GM12878 (cell line): ENCODE results near the gene VASP. TPM values are rescaled to one million over a fixed set of nuclear protein-coding genes. Genes with fewer than 3 reads are reported as not detected.

Source experiments
- ATAC-seq: fragments of 200-7000 bp; cut with Tn5 transposase; 3 replicates; pipeline ENCODE4 v1.9.1; 2020; ENCODE audit warnings: mild to moderate bottlenecking, moderate library complexity
- BruUV-seq: library from RNA; stranded (reverse); fragments of 400-500 nt; replicated peaks from 2 replicates; lab custom pipeline; 2021; lab: Mats Ljungman, UMichigan
- CTCF ChIA-PET: fragments of 300-600 bp; sonication (Branson Sonifier 250); formaldehyde crosslinking; extraction: SDS; loops from one replicate; lab custom pipeline; 2021; ENCODE audit warnings: inconsistent platforms; lab: Yijun Ruan, JAX
- POLR2A ChIA-PET: fragments of 350-600 bp; formaldehyde crosslinking; extraction: SDS; loops from one replicate; lab custom pipeline; 2021; ENCODE audit warnings: inconsistent platforms; lab: Charles Lee
- RAD21 ChIA-PET: fragments of 300-600 bp; sonication (Branson Sonifier 250); formaldehyde crosslinking; loops from one replicate; lab custom pipeline; 2023; ENCODE audit warnings: antibody characterized with exemption; ENCODE audit not compliant: unreplicated experiment; lab: Charles Lee
- SMC1A ChIA-PET: fragments of 300-600 bp; sonication (Branson Sonifier 250); formaldehyde crosslinking; loops from one replicate; lab custom pipeline; 2023; ENCODE audit not compliant: unreplicated experiment, uncharacterized antibody; lab: Charles Lee
- DNase-seq: peaks from one replicate; pipeline ENCODE4 v3.0.0-alpha.2; 2011; ENCODE audit warnings: low read depth, low spot score
- FAIRE-seq: peaks from 3 replicates; lab custom pipeline; 2011; peaks lifted over from hg19 to GRCh38; lab: Jason Lieb, UNC
- H2AFZ ChIP-seq: 2 replicates; pipeline ENCODE4 v1.6.0; 2011; ENCODE audit warnings: low read depth, low read length, control low read depth; ENCODE audit not compliant: control insufficient read depth
- H3K27ac ChIP-seq: 2 replicates; pipeline ENCODE4 v1.5.1; 2011; ENCODE audit warnings: control low read depth; ENCODE audit not compliant: control insufficient read depth, insufficient read depth
- H3K27me3 ChIP-seq, 2 experiments: replicated peaks in 1 of 2; 2 replicates each; pipeline versions ENCODE4 v1.6.0 to v1.6.1; 2011; ENCODE audit warnings: low read length in 1 of 2; ENCODE audit not compliant: control insufficient read depth in 2 of 2, insufficient read depth in 2 of 2
- H3K36me3 ChIP-seq, 2 experiments: 2 replicates each; pipeline ENCODE4 v1.5.1; 2011; ENCODE audit warnings: low read length in 1 of 2; ENCODE audit not compliant: control insufficient read depth in 2 of 2, insufficient read depth in 2 of 2
- H3K4me1 ChIP-seq: 2 replicates; pipeline ENCODE4 v1.6.1; 2011; ENCODE audit warnings: mild to moderate bottlenecking, low read length, moderate library complexity, mixed read lengths; ENCODE audit not compliant: control insufficient read depth, insufficient read depth
- H3K4me2 ChIP-seq: 2 replicates; pipeline ENCODE4 v1.6.0; 2011; ENCODE audit warnings: control low read depth; ENCODE audit not compliant: control insufficient read depth, insufficient read depth
- H3K4me3 ChIP-seq: fragments of 200-600 bp; sonication (generic); 2 replicates; pipeline ENCODE4 v1.5.1; 2016
- H3K79me2 ChIP-seq: 2 replicates; pipeline ENCODE4 v1.6.0; 2011; ENCODE audit warnings: low read length; ENCODE audit not compliant: control insufficient read depth, insufficient read depth
- H3K9ac ChIP-seq: 2 replicates; pipeline ENCODE4 v1.8.0; 2011; ENCODE audit warnings: low read length, control low read depth, mixed read lengths; ENCODE audit not compliant: control insufficient read depth, insufficient read depth
- H3K9me3 ChIP-seq: replicated peaks from 3 replicates; pipeline ENCODE4 v1.5.1; 2011; ENCODE audit warnings: mild to moderate bottlenecking, low read length; ENCODE audit not compliant: control insufficient read depth, insufficient read depth
- H4K20me1 ChIP-seq: 2 replicates; pipeline ENCODE4 v1.6.0; 2011; ENCODE audit not compliant: control insufficient read depth, insufficient read depth
- IKZF2 ChIP-seq, 2 experiments: fragments of 450-650 bp; IDR thresholded peaks; 2 replicates each; pipeline ENCODE4 v1.6.1; 2017; ENCODE audit warnings: mild to moderate bottlenecking in 2 of 2, moderate library complexity in 2 of 2
- REST ChIP-seq: IDR thresholded peaks from 2 replicates; pipeline ENCODE4 v1.6.1; 2012; ENCODE audit warnings: mild to moderate bottlenecking, low read depth, low read length
- YBX1 ChIP-seq: fragments of 450-650 bp; IDR thresholded peaks from 2 replicates; pipeline ENCODE4 v1.6.1; 2016; ENCODE audit warnings: antibody characterized with exemption
- ZBTB40 ChIP-seq: fragments of 450-650 bp; IDR thresholded peaks from 2 replicates; pipeline ENCODE4 v1.6.1; 2016; ENCODE audit warnings: mild to moderate bottlenecking, moderate library complexity, borderline replicate concordance
- WGBS: methylation state at CpG from one replicate; pipeline ENCODE4 v1.1.6; 2016; ENCODE audit warnings: low lambda C conversion rate; ENCODE audit not compliant: insufficient replicate concordance, insufficient coverage; ENCODE audit errors: missing lambda C conversion rate; 5-methylcytosine and 5-hydroxymethylcytosine counted together
- in situ Hi-C: fragments of 300-500 bp; cut with MboI; formaldehyde crosslinking; loops from 9 replicates; pipeline ENCODE4 v1.14.3; 2018; ENCODE audit warnings: mixed read lengths
- intact Hi-C: fragments of 100-400 bp; cut with micrococcal nuclease; formaldehyde crosslinking; loops from one replicate; pipeline ENCODE4 v1.14.2; 2022; ENCODE audit not compliant: unreplicated experiment
- polyA plus RNA-seq, 11 experiments: library from polyadenylated mRNA; depleted of rRNA in 4 of 11; unstranded in 6 of 11; stranded (reverse) in 5 of 11; fragments of >200 nt; fragmentation: Nextera tagmentation in 4 of 11; fragmentation: Illumina TruSeq in 1 of 11; extraction: Ambion mirVana in 4 of 11; extraction: Trizol in 1 of 11; gene quantifications; 1 replicate in 1 of 11; 2 replicates in 10 of 11; pipeline versions ENCODE4 v1.2.1 to v1.2.3, GENCODE V29; 2011 to 2016; ENCODE audit warnings: inconsistent platforms in 2 of 11, missing spikeins in 2 of 11, low read depth in 1 of 11
- total RNA-seq, 4 experiments: library from RNA; depleted of rRNA in 3 of 4; stranded (reverse); fragments of >200 nt in 3 of 4; fragmentation: Illumina TruSeq in 1 of 4; extraction: Trizol in 1 of 4; gene quantifications; 2 replicates each; pipeline versions ENCODE4 v1.2.1 to v1.2.3, GENCODE V29; 2013 to 2021

Gene VASP
- total and polyA plus RNA-seq, 10 of the 15 experiments (the other 5 are each of a cell fraction or from before 2014, with no cell fraction given): 19.5 to 298 (median 84.8) TPM

GRCh38 chr19:45517238-45517637 is 10.0 kb downstream of the VASP start:
- Histone ChIP-seq H3K9ac (no peak overlapping the region), H3K4me1 (peaks cover 33% of the 10 kb centered on the region), H3K79me2 (peaks cover 44% of the 10 kb centered on the region), H3K9me3 (no peaks in the 10 kb centered on the region), H3K27ac (no peak overlapping the region), H3K27me3 (no peaks in the 10 kb centered on the region), H3K4me3 (no peak overlapping the region), H4K20me1 (no peaks in the 10 kb centered on the region), H3K4me2 (no peak overlapping the region), H2AFZ (no peak overlapping the region), H3K36me3 (peaks cover 15 to 29% of the 10 kb centered on the region in 2 experiments)
- no peak for DNase-seq
- intact Hi-C loops: no loop called here
- ChIA-PET CTCF (interaction anchor here (2.6 kb wide), 1 partner anchor 124 kb away, joined by 18 read pairs; no protein-coding TSS in a partner anchor), RAD21 (no interaction called here), SMC1A (interaction anchor here (2.9 kb wide), 1 partner anchor 124 kb away, joined by 8 read pairs; no protein-coding TSS in a partner anchor), POLR2A (interaction anchor here (0.6 kb wide), 2 partner anchors 19 to 249 kb away, joined by 5 read pairs; no protein-coding TSS in a partner anchor)
- no peak for FAIRE-seq
- in situ Hi-C loops: no loop called here
- BruUV-seq: no TSS peak
- no peak for ATAC-seq
- no peak for TF ChIP-seq IKZF2 (IDR thresholded peaks at IDR 0.05)
- TF ChIP-seq ZBTB40: no peak
- TF ChIP-seq YBX1: no peak
- TF ChIP-seq REST: no peak
- 59% methylated on average over 7 of the region's 7 CpGs for WGBS
